OCI-LY7 (cell line): Measurements from ENCODE around the gene RPS6KL1.

Experiments used
- EZH2phosphoT487 ChIP-seq: fragments of 200-600 bp; sonication (generic); IDR thresholded peaks from 2 replicates; pipeline ENCODE4 v1.6.1; 2018; ENCODE audit warnings: low read depth, borderline replicate concordance, mild to moderate bottlenecking, mixed run types, antibody characterized with exemption, low read length, moderate library complexity, mixed read lengths
- TF ChIP-seq, protein P1 (sequence below): fragments of 200-600 bp; sonication (generic); conservative IDR thresholded peaks from 2 replicates; pipeline ENCODE4 v1.5.1; 2014; ENCODE audit warnings: mild to moderate bottlenecking, antibody characterized with exemption, low read length, moderate library complexity, mixed read lengths

DNA sequence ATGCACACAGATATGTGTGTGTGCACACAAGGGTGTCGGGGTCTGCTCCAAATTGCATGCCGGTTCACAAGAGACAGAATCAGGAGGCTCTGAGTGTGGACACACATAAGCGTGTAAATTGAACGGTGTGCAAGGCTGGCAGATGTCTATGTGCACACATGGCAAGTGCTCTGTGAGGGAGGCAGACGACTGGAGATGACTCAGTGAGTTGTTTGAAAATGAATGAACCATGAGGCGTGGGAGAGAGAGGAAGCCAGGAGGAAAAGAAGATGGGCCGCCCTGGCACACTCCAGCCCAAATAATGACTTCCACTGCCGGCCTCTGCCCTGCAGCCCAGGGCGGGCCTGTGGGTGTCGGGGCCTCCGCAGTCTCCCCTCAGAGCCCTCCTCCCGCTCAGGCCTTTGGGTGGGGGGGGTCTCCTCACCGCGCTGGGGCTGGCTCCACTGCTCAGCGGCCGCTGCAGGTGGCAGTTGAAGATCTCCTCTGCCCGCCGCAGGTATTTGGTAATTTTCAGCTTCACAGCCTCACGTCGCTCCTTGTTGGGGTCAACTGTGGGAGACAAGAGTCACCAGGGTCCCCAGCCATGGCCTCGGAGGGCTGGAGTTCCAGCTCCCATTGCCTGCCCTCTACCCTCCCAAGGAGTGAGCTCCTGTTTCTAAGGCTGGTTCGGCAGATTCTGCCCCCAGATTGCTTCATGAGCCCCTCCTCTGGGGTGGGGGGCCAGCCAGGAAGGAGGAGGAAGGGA, 3.5 kb downstream of the RPS6KL1 start:
- TF ChIP-seq, protein P1, sequence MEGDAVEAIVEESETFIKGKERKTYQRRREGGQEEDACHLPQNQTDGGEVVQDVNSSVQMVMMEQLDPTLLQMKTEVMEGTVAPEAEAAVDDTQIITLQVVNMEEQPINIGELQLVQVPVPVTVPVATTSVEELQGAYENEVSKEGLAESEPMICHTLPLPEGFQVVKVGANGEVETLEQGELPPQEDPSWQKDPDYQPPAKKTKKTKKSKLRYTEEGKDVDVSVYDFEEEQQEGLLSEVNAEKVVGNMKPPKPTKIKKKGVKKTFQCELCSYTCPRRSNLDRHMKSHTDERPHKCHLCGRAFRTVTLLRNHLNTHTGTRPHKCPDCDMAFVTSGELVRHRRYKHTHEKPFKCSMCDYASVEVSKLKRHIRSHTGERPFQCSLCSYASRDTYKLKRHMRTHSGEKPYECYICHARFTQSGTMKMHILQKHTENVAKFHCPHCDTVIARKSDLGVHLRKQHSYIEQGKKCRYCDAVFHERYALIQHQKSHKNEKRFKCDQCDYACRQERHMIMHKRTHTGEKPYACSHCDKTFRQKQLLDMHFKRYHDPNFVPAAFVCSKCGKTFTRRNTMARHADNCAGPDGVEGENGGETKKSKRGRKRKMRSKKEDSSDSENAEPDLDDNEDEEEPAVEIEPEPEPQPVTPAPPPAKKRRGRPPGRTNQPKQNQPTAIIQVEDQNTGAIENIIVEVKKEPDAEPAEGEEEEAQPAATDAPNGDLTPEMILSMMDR = no peak
- TF ChIP-seq EZH2phosphoT487 = no peak
